HG03196 (cell line): ENCODE results near the gene POLR2F.
"Not testable (repeated sequence)": the region's sequence is repeated elsewhere in the genome, so short reads cannot be mapped to it uniquely, and the experiment has no call there.

Experiments used
- ATAC-seq: cut with Tn5 transposase; IDR thresholded peaks from one replicate; pipeline ENCODE4 v1.9.1; 2021; ENCODE audit not compliant: unreplicated experiment

The POLR2F gene

DNA sequence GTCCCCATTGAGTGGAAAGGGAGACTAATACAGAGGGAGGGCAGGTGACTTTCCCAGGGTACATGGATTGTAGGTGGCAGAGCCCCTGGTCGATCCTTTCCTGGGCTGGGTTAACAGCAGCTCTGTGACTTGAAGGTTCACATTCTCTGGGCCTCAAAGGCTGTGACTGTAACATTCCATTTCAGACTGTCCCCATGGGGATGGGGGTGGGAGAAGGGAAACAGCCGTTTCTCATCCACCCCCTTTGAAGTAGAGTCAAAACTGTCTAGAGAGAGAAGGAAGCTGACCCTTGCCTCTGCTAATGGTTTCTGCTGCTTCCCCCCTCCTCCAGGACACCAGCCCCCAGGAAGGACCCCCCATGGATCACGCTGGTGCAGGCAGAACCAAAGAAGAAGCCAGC, 28.2 kb upstream of the POLR2F start:
- no peak for ATAC-seq

DNA sequence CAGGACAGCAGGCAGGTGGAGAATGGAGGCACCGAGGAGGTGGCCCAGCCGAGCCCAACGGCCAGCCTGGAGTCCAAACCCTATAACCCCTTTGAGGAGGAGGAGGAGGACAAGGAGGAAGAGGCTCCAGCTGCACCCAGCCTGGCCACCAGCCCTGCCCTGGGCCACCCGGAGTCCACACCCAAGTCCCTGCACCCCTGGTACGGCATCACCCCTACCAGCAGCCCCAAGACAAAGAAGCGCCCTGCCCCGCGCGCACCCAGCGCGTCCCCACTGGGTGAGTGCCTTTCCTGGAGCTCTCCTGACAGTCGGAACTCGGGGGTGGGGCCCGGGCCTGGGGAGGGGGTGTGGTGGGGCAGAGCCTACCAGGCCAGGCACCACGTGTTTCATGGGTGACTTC, 27.7 kb upstream of the POLR2F start:
- ATAC-seq = no peak

DNA sequence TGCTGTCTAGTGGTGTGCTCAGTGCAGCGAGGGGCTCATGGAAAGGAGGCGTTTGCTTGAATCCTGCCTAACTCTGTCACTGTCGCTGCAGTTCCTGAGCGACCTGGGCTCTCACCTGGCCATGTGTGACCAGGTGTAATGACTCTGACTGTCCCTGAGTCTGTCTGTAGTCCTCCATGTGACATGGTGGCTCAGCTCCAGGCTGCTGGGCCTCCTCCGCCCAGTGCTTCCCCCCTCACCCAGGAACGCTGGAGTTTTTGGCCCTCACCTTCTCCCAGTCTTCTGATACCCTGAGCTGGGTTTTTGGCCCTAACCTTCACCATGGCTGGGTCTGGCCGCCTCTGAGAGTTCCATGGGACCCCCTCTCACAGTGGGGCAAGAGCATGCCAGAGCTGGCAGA, 27.1 kb upstream of the POLR2F start:
- no peak for ATAC-seq

DNA sequence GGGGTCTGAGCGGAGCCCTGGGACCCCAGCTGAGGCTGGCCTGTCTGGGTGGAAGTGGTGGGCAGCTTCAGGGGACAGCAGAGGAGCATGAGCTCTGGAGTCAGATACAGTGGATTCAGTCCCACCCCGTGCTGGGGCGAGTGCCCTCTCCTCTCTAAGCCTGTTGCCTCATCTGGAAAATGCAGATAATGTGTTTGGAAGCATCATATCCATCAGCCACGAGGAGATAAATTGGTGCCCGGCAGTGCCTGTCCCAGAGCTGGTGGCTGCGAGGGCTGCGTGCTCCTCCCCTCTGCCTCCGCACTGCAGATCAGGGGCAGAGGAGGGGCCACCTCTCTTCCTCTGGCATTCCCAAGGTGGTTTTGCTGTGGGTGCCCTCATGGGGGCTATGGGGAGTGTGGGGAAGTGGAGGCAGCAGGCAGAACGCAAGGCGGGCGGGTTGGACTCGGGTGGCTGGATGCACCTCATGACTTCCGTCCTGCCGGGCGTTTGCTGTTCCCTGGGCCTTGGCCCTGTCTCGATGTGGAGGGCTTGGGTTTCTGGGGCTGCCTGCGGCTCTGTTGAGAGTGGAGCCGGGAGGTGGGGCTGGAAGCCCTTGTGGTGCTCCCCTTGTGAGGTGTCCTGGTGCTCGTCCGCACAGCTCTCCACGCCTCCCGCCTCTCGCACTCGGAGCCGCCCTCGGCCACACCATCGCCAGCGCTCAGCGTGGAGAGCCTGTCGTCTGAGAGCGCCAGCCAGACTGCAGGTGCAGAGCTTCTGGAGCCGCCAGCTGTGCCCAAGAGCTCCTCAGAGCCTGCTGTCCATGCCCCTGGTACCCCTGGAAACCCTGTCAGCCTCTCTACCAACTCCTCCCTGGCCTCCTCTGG, 26.5 kb upstream of the POLR2F start:
- ATAC-seq = no peak

DNA sequence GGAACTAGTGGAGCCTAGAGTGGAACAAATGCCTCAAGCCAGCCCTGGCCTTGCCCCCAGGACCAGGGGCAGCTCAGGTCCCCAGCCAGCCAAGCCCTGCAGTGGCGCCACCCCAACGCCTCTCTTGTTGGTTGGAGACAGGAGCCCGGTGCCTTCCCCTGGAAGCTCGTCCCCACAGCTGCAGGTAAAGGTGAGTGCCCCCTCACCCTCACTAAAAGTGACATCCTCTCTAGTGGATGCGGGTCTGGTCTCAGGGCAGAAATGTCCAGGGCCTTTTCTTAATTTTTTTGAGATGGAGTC, 25.9 kb upstream of the POLR2F start:
- no peak for ATAC-seq

DNA sequence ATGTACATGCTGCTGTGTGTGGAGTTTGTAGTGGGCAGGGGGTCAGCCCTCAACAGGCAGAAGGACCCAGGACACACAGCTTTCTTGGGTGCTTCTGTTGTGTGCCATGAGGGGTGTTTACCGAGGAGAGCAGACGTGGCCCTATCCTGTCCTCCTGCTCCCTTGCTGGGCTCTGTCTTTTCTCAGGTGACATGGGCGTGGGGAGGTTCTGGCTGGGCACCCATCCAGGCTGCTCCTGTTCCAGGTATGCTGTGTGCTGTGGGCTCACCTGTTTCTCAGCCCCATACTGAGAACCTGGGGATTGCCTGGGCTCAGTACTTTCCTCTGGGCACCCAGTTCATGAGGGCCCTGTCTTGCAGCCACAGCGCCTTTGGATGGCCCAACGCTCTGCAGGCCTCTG, 24.1 kb upstream of the POLR2F start:
- no peak for ATAC-seq

DNA sequence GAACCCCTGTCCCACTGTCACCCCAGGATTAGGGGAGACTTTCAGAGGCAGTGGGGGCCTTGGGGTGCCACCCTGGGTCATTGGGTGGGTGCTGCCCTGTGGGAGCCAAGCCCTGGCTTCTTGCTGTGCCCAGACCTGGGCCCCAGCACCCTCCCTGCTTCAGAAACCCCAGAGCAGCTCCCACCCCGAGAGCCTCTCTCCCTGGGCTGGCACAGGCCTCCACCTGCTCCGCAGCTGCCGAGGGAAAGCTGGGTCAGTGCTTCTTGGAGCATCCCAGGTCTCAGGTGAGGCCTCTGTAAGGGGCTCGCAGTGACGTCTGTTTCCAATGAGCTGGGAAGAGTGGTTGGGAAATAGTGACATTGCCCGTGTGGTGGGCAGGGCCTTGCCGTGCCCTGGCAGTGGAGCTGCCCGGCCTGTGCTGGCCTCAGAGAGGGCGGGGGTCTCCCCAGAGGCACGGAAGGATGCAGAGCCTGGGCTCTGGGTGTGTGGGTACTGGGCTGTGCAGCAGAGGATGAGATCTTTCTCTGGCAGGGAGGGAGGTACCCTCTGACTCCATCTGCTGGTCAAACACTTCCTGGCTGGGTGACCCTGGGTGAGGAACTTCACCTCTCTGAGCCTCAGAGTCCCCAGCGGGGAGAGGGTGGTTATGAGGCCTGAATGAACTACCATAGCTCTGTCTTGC, 23.1 kb upstream of the POLR2F start:
- no peak for ATAC-seq

DNA sequence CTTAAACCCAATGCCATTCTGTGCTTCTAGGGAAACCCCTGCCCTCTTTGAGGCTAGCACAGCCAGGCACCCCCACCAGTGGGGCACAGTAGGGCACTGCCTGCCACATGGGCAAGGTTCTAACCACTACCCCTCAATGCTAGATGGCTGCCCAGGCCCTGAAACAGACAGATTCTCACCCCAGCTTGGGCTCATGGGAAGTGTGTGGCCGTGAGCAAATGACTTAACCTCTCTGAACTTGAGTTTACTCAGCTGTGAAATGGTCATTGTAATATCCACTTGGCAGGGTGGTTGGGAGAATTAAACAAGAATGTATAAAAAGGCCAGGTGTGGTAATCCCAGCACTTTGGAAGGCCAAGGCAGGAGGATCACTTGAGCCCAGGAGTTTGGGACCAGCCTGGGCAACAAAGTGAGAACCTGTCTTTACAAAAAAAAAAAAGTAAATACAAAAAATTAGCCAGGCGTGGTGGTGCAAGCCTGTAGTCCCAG, 22.5 kb upstream of the POLR2F start:
- no peak for ATAC-seq

DNA sequence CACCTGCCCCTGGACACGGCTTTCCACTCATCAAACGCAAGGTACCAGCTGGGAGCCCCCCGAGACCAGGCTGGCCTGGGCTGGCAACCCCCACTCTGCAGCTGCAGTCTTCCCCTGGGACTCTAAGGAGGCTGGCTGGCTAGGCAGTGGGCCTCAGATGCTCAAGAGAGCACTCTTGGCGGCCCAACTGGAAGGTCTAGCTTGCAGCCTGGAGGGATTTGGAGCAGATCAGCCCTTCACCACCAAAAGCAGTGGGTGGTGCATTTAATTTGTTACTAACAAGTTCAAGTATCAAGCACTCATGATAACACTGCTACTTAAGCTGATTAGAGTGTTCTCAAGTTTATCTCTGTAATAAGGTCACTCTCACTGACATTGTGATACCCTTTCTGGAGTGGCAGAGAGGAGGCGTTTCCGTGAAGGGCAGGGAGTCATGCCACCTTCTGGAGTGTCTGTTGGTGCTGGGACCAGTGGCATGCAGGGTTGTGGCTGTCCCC, 21.6 kb upstream of the POLR2F start:
- ATAC-seq = no peak

DNA sequence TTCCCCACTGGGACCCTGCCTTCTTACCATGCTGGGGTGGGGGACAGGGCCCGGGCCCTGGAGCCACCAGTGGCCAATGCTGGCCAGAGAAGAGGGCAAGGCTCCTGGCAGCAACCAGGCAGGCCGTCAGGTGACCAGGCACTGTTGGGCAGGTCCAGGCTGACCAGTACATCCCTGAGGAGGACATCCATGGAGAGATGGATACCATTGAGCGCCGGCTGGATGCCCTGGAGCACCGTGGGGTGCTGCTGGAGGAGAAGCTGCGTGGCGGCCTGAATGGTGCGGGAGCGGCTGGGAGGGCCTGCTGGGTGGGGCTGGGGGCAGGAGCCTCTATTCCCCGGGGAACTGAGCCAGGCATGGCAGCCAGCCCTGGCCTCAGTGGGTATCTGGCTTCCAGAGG, 21.1 kb upstream of the POLR2F start:
- no peak for ATAC-seq

DNA sequence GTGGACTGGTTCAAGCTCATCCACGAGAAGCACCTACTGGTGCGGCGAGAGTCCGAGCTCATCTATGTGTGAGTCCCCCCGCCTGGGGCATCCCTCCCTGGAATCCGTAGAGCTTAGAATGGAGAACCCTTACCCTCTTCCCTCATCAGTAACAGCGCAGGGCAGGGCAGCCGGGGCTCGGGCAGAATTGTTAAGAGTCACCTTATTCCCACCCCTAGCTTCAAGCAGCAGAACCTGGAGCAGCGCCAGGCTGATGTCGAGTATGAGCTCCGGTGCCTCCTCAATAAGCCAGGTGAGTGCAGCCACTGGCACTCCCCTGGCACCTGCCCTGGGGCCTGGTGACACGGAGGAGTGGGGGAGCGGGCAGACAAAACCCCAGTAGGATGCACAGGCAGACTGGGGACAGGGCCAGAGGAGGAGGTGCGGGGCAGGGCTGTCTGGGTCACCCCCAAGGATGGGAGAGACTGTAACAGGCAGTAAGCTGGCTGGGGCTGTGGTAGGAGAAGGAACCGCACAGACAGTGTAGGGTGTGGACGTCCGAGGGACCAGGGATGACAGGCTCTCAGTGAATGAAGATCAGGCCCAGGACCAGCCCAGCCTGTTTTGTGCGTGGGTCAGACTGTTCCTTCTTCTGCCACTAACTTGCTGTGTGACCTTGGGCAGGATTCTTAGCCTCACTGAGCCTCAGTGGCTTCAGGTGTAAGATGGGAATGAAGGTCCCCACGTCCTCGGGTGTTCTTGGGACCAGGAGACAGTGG, 20.5 kb upstream of the POLR2F start:
- ATAC-seq = no peak

DNA sequence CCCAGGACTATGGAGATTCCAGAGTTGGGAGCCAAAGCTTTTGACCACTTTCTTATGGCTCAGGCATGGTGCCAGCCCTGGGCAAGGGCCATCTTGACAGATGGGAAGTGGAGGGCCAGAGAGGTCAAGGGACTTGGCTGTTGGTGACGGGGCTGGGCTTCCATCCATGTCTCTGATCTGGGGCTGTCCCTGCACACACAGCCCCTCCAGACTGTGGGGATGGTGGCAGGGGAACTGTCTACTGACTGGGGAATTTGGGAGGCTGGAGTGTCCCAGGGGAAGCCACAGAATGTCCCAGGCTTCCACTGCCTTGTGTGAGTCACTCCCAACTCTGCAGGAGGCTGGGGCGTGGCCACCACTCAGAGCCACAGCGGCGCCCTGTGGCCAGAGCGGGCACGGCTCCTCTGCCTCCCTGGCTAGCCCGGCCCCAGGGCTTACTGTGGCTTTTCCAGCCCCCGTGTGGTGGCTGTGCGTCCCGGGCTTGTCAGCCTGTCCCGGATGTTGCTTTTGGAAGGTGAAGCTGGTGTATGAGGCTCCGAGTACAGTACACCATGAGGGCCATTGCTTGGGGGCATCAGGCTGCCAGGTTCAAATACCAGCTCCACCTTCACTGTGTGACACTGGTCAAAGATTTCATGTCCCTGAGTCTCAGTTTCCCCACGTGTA, 19.7 kb upstream of the POLR2F start:
- ATAC-seq = peak; percentile 70

DNA sequence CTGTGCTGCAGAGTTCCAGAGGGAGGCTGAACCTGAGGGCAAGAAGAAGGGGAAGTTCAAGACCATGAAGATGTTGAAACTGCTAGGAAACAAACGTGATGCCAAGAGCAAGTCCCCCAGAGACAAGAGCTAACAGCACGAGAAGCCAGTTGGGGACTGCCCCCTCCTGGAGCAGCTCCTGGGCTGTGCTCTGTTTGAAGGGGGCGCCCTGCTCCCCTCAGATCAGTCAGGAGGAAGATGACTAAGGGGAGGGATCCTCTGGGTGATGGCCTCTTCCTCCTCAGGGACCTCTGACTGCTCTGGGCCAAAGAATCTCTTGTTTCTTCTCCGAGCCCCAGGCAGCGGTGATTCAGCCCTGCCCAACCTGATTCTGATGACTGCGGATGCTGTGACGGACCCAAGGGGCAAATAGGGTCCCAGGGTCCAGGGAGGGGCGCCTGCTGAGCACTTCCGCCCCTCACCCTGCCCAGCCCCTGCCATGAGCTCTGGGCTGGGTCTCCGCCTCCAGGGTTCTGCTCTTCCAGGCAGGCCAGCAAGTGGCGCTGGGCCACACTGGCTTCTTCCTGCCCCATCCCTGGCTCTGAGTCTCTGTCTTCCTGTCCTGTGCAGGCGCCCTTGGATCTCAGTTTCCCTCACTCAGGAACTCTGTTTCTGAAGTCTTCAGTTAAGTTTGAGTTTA, 12.7 kb upstream of the POLR2F start:
- ATAC-seq = no peak

DNA sequence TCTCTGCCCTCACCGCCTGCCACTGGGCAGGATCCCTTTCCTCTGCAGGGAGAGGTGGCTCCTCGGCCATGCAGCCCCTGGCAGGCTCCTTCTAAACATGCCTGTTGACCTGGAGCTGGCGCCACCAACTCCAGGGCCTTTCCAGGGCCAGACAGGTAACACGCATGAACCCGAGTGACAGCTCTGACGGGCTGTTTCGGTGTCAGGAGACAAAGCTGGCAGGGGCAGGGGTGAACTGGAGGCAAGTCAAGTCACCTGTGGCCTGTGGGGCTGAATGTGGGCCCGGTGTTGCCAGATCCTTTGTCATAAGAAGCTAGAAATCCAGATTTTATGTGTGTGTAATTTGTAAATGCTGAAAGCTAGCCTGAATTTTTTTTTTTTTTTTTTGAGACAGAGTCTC, 11.4 kb upstream of the POLR2F start:
- ATAC-seq = no peak

DNA sequence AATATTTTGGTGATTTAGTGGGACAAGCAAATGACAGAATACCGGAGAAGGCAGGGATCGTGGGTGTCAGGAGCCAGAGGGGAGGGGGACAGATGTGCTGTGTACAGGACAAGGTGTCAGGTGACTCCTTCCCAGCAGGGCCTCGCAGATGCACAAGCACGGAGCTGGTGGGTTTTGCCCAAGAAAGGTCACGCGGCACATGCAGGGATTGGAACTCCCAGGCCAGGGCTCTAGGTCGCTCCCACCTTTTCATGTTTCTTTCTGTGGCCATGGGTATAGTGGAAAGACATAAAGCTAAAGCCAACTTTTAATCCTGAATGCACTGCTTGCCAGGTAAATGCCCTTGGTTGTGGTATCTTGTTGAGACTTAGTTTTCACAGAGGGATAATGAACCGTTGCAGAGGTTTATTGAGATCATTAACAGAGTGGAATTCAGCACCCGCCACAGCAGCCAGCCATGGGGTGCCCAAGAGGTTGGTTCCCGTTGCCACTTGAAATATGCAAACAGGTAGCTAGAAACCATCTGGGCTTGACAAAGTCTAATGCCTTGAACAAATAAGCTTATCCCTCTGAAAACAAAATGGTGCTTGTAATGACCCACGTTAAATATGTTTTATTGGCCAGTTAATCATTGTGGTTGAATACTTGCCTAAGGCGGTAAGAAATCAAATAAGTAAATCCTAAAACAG, 10.2 kb upstream of the POLR2F start:
- no peak for ATAC-seq

DNA sequence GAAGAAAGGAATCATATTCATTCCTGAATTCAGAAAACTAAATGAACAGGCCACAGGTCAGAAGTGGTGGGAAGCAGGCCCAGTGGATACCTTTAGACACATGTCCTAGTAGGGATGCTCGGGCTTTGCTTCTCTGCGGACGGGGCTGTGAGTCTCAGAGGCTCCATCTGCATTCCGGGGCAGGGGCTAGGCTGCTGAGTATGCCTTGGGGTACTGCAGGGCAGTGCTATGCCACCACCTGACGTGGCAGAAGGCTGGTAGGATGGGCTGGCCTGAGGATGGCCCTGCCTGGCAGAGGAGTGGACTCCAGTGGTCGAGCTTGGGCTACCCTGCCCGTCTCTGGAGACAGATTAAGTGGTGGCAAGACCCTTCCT, 9.7 kb upstream of the POLR2F start:
- no peak for ATAC-seq

DNA sequence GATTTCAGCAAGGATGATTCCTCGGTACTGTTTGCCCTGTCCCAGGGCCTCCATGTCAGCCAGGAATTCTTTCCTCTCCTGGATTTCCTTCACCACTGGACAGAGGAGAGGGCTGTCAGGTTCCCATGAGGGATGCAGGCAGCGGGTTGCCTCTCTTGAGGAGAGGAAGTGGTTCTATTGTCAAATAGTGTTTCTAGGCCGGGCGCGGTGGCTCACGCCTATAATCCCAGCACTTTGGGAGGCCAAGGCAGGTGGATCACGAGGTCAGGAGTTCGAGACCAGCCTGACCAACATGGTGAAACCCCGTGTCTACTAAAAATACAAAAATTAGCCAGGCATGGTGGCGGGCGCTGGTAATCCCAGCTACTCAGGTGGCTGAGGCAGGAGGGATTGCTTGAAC, 9.1 kb upstream of the POLR2F start:
- ATAC-seq = not testable (repeated sequence)

DNA sequence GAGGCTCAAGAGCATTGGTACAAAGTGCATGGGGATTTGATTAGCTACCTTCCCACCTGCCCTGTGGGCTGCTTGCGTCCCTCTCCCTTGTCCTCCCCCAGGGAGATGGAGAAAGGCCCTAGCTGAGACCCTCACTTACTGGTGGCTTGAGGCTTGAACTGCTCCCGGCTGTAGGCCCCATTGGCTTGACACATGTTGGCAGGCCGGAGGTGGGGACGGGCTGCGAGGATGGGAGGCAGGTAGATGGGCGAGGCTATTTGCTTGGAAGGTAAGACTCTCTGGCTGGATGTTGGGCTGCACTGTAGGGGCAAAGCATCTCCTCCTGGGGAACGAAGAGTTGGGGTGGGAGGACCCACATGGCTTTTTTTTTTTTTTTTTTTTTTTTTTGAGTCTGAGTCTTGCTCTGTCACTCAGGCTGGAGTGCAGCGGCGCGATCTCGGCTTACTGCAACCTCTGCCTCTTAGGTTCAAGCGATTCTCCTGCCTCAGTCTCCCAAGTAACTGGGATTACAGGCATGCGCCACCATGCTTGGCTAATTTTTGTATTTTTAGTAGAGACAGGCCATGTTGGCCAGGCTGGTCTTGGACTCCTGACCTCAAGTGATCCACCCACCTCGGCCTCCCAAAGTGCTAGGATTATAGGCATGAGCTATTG, 6.2 kb upstream of the POLR2F start:
- ATAC-seq = not testable (repeated sequence)

DNA sequence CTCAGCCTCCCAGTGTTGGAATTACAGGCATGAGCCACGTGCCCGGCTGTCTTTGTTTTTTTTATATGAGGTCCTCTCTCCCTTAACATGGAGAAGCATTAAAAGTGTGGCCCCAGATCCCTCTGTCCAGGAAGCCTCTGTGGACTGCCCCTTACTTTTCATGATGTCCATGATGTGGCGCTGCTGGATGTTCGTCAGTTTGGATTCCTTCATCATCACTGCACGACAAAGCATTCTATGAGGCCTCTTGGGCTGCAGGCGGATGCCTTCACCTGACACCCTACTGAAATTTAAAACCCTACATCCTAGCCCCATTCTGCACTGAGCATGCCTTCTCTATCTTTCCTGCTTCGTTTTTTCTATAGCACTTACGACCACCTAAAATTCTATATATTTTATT, 2.2 kb upstream of the POLR2F start:
- ATAC-seq = no peak

DNA sequence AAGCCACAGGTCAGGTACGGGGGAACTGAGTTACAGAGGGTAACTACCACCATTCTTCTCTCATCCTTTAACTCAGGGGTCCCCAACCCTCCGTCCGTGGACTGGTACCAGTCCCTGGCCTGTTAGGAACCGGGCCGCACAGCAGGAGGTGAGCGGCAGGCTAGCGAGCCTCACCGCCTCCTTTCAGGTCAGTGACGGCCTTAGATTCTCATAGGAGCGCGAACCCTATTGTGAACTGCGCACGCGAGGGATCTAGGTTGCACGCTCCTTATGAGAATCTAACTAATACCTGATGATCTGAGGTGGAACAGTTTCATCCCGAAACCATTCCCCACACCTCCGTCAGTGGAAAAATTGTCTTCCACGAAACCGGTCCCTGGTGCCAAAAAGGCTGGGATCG, 870 bp upstream of the POLR2F start:
- not testable (repeated sequence) for ATAC-seq
